Fibroblast of pulmonary artery (primary cell): ENCODE data around the gene ZNF816.
A peak's percentile ranks its signal among the peaks of the same experiment; 100 is the strongest.

Experiments used
- DNase-seq: peaks from one replicate; pipeline ENCODE4 v3.0.0-alpha.2; 2010; ENCODE audit warnings: low read depth
- H3K4me3 ChIP-seq: replicated peaks from 2 replicates; pipeline ENCODE4 v1.5.1; 2011; ENCODE audit warnings: low read depth, mild to moderate bottlenecking, control low read depth, low read length, moderate library complexity
- TF ChIP-seq, protein P1 (sequence below): IDR thresholded peaks from 2 replicates; pipeline ENCODE4 v1.5.1; 2011; ENCODE audit warnings: mild to moderate bottlenecking, control low read depth, low read length, inconsistent platforms; ENCODE audit errors: missing control alignments

The ZNF816 gene

DNA sequence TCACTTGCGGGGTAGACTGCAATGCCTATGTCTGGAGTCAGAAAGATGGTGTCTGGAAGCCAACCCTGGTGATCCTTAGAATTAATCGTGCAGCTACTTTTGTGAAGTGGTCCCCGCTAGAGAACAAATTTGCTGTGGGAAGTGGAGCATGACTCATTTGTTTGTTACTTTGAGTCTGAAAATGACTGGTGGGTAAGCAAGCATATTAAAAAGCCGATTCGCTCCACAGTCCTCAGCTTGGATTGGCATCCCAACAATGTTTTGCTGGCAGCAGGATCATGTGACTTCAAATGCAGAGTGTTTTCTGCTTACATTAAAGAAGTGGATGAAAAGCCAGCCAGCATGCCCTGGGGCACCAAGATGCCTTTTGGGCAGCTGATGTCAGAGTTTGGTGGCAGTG, 41.6 kb upstream of the ZNF816 start:
- H3K4me3 ChIP-seq = no peak overlapping the region
- TF ChIP-seq, protein P1, sequence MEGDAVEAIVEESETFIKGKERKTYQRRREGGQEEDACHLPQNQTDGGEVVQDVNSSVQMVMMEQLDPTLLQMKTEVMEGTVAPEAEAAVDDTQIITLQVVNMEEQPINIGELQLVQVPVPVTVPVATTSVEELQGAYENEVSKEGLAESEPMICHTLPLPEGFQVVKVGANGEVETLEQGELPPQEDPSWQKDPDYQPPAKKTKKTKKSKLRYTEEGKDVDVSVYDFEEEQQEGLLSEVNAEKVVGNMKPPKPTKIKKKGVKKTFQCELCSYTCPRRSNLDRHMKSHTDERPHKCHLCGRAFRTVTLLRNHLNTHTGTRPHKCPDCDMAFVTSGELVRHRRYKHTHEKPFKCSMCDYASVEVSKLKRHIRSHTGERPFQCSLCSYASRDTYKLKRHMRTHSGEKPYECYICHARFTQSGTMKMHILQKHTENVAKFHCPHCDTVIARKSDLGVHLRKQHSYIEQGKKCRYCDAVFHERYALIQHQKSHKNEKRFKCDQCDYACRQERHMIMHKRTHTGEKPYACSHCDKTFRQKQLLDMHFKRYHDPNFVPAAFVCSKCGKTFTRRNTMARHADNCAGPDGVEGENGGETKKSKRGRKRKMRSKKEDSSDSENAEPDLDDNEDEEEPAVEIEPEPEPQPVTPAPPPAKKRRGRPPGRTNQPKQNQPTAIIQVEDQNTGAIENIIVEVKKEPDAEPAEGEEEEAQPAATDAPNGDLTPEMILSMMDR = no peak
- no peak for DNase-seq

DNA sequence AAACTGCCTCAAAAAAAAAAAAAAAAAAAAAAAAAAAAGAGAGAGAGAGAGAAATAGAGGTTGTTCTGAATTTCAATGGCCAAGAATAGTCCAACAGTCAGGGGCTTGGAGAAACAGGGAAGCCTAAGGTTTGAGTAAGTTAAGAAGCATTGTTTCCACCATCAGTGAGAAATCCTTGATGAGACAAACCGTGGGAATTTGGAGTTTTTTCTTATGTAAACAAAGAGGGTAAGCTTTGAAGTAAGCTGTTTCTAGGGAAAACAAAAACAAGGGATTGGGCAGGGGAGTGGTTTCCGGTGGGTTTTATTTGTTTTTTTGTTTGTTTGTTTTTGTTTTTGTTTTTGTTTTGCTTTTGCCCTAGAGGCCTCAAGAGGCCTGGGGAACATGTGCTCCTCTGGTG, 39.8 kb upstream of the ZNF816 start:
- H3K4me3 ChIP-seq = no peak overlapping the region
- DNase-seq = no peak
- TF ChIP-seq, protein P1 = no peak

DNA sequence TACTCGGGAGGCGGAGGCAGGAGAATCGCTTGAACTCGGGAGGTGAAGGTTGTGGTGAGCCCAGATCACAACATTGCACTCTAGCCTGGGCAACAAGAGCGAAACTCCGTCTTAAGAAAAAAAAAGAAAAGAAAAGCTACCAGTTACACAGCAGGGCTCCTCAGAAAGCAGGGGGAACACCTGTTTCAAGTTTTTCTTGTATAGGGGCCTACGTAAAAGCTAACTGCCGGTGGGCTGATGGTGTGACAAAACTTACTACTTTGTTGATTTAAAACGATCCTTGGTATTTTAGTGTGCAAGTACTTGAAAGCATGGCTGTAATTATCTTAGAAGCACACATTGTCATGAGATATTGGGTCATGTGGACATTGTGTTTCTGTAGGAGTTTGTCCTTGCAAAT, 35.3 kb upstream of the ZNF816 start:
- H3K4me3 ChIP-seq = no peak overlapping the region
- TF ChIP-seq, protein P1 = no peak
- DNase-seq = no peak

DNA sequence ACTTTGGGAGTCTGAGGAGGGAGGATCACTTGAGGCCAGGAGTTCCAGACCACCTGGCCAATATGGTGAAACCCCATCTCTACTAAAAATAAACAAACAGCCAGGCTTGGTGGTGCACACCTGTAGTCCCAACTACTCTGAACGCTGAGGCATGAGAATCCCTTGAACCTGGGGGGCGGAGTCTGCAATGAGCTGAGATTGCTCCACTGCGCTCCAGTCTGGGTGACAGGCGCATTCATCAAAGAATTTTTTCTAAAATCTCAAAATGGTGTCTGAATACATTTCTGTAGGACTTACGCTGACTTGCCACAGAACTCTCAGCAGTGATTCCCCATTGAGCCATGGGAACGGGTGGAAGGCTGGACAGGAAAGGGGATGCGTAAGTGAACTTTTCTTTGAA, 33.0 kb upstream of the ZNF816 start:
- H3K4me3 ChIP-seq = no peak overlapping the region
- TF ChIP-seq, protein P1 = no peak
- DNase-seq = no peak

DNA sequence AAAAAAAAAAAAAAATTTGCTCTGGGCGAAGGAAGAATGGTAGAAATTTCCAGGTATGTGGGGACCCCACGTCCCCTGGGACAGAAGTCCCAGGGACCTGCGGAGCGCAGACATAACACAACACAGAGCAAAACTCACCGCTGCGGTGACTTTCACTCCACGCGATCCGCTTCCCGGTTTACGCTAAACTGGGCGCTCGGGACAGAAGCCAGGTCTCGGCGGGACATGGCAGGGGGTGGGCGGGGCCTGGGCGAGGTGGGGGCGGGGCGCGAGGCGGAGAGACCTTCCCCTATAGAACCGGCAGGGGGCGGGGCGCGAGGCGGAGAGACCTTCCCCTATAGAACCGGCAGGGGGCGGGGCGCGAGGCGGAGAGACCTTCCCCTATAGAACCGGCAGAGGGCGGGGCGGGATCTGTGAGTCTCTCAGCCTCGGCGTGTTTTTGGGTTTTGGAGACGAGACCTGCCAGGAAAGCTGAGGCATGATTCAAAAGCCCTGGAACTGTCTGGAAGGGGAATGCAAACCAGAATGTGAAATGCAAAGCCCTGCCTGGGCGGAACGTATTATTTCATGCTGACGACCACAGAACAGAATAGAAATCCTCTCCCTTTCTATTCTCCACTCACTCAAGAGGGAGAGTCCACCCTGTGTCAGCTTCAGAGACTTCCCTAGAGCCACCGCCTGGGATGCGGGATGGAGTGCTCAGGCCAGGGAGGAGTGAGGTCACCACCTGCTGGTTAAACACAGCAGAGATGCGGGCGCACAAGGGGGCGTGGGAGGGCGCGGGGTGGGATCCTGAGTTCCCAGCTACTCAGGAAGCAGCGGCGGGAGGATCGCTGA, 30.9 kb upstream of the ZNF816 start:
- H3K4me3 ChIP-seq = peak overlapping the region; percentile 64
- peak; percentile 83 for DNase-seq
- TF ChIP-seq, protein P1 = peak; percentile 13

DNA sequence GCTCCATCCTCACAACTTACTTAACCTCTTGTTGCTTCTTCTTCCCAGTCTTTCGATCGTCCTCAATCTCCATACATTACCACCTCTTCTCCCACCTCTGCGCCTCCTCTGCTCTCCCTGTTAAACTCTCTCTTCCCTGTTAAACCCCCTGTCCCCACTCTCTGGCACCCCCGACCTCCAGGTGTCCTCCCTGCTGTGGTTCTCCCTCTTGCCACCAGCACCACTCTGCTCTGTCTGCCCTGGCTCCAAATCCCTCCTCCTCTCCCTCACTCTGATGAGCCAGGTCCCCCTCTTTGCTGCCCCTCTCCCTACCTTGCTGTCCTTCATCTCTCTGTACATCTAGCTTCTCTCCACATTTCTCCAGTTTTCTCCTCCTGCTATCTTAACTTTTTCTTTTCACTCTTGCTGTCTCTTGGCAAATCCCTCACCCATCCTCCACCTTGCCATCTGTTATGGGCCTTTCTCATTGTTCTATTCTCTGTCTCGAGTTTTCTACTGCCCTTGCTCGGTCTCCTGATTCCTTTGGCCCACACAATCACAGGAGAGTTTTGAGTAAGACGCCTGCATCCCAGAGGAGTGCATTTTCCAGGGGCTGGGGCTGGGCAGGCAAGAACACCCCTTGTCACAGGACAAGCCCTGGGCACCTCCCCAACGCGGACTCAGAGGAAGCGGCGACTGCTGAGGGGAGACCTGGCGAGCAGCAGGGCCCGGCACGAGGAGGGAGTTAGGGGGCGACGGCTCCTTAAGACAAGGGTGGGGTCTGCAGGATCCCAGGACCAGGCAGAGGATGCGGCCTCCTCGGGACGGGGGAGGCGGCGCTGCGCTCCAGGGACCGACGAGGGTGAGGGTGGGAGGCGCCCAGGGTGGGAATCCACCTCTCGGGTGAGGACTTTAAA, 29.7 kb upstream of the ZNF816 start:
- peak overlapping the region; percentile 64 for H3K4me3 ChIP-seq
- DNase-seq = peak; percentile 4
- TF ChIP-seq, protein P1 = no peak
